Right lobe of liver (tissue), 6 donors: ENCODE measurements around the gene ORC6. TPM values are rescaled to one million over a fixed set of nuclear protein-coding genes. Genes with fewer than 3 reads are reported as not detected.
A peak's percentile ranks its signal among the peaks of the same experiment; 100 is the strongest.

Source experiments
- ATAC-seq, 4 donors: fragments of 200-7000 bp; cut with Tn5 transposase; one replicate each; pipeline ENCODE4 v1.9.1; 2020; ENCODE audit warnings: mild to moderate bottlenecking in 4 of 4, moderate library complexity in 4 of 4
- DNase-seq, 3 donors: peaks; one replicate each; pipeline ENCODE4 v3.0.0-alpha.2; 2020
- H3K27ac ChIP-seq, 3 donors: fragments of 200-600 bp; one replicate each; pipeline ENCODE4 v1.8.0; 2022
- H3K27me3 ChIP-seq, 2 donors: fragments of 200-600 bp; one replicate each; pipeline ENCODE4 v1.8.0; 2022
- H3K36me3 ChIP-seq, 4 donors: fragments of 200-600 bp; sonication (generic) in 1 of 4; one replicate each; pipeline versions ENCODE4 v1.5.1 to v1.8.0; 2017 to 2022; ENCODE audit warnings: control low read depth in 1 of 4
- H3K4me1 ChIP-seq, 4 donors: fragments of 200-600 bp; sonication (generic) in 1 of 4; one replicate each; pipeline versions ENCODE4 v1.5.1 to v1.8.0; 2017 to 2022; ENCODE audit warnings: control low read depth in 1 of 4
- H3K4me3 ChIP-seq, 3 donors: fragments of 200-600 bp; one replicate each; pipeline ENCODE4 v1.8.0; 2022
- H3K9me3 ChIP-seq, 4 donors: fragments of 200-600 bp; sonication (generic) in 1 of 4; one replicate each; pipeline versions ENCODE4 v1.5.1 to v1.8.0; 2017 to 2022; ENCODE audit warnings: control low read depth in 1 of 4
- POLR2A ChIP-seq: fragments of 450-650 bp; IDR thresholded peaks from one replicate; pipeline ENCODE4 v1.6.1; 2017; ENCODE audit warnings: antibody characterized with exemption, mild to moderate bottlenecking
- WGBS: methylation state at CpG from one replicate; pipeline ENCODE4 v1.1.6; 2018; ENCODE audit warnings: low coverage, low lambda C conversion rate; ENCODE audit not compliant: insufficient coverage; ENCODE audit errors: missing lambda C conversion rate; 5-methylcytosine and 5-hydroxymethylcytosine counted together
- intact Hi-C, 2 donors: fragments of 100-400 bp; cut with DNase I; formaldehyde crosslinking; loops; one replicate each; pipeline versions ENCODE4 v1.11.2 to v1.14.1; 2022
- total RNA-seq, 6 experiments: library from RNA; depleted of rRNA in 2 of 6; stranded (reverse); fragments of >200 nt in 2 of 6; fragmentation: NEBNext Ultra II Directional in 3 of 6; extraction: Animal tissue kit (Norgen Biotek cat#: 25700) in 3 of 6; gene quantifications; one replicate each; pipeline versions ENCODE4 v1.1.0 to v1.2.4, GENCODE V29; 2016 to 2023
- TF ChIP-seq, protein P1 (sequence below), 4 donors: fragments of 200-600 bp in 3 of 4; fragments of 450-650 bp in 1 of 4; IDR thresholded peaks; one replicate each; pipeline versions ENCODE4 v1.5.1 to v1.8.0; 2016 to 2022; ENCODE audit warnings: antibody characterized with exemption in 4 of 4, mild to moderate bottlenecking in 2 of 4
- donor health status: DM: no; HTN: yes; CAD: no.
- donor health status: DM: no; HTN: no; CAD: no.
- donor health status: DM: no; HTN: no; CAD: no.
- donor health status: DM: no; HTN: yes; CAD: no.
- donor health status: DM: no; HTN: yes; CAD: no.

ORC6 gene
- total RNA-seq, 6 experiments from 2014 or later: 0.18 to 4.8 (median 0.76) TPM

DNA sequence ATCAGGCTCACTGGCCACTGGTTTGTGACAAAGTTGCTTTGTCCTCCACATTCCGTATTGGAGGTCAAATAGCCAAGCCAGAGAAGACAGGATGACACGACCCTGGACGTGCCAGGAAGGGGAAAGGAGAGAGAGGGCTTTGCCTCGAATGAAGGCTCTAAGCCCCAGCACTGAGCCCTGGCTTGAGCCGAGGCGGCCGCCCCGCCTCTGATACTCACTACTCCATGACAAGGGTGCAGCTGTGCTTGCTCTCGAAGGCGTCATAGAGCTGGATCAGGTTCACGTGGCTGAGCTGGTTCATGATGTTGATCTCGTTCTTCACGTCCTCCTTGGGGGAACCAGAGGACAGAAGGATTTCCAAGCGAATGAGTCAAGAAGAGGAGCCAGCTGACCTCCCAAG, 39.3 kb downstream of the ORC6 start:
- TF ChIP-seq, protein P1, sequence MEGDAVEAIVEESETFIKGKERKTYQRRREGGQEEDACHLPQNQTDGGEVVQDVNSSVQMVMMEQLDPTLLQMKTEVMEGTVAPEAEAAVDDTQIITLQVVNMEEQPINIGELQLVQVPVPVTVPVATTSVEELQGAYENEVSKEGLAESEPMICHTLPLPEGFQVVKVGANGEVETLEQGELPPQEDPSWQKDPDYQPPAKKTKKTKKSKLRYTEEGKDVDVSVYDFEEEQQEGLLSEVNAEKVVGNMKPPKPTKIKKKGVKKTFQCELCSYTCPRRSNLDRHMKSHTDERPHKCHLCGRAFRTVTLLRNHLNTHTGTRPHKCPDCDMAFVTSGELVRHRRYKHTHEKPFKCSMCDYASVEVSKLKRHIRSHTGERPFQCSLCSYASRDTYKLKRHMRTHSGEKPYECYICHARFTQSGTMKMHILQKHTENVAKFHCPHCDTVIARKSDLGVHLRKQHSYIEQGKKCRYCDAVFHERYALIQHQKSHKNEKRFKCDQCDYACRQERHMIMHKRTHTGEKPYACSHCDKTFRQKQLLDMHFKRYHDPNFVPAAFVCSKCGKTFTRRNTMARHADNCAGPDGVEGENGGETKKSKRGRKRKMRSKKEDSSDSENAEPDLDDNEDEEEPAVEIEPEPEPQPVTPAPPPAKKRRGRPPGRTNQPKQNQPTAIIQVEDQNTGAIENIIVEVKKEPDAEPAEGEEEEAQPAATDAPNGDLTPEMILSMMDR (IDR thresholded peaks at IDR 0.05): no peak
- TF ChIP-seq POLR2A: no peak
- H3K27me3 ChIP-seq: no peaks in the 10 kb centered on the region
- peak in 1 of 3 donors; percentile 26 for DNase-seq
- H3K9me3 ChIP-seq: no peaks in the 10 kb centered on the region
- H3K4me1 ChIP-seq: peaks cover 0 to 3% (median 0%) of the 10 kb centered on the region in 4 donors
- no peaks in the 10 kb centered on the region for H3K36me3 ChIP-seq
- H3K4me3 ChIP-seq: no peak overlapping the region
- 83% methylated on average over 7 of the region's 14 CpGs for WGBS
- ATAC-seq: no peak
- no peak overlapping the region for H3K27ac ChIP-seq
- intact Hi-C loops: no loop called here

DNA sequence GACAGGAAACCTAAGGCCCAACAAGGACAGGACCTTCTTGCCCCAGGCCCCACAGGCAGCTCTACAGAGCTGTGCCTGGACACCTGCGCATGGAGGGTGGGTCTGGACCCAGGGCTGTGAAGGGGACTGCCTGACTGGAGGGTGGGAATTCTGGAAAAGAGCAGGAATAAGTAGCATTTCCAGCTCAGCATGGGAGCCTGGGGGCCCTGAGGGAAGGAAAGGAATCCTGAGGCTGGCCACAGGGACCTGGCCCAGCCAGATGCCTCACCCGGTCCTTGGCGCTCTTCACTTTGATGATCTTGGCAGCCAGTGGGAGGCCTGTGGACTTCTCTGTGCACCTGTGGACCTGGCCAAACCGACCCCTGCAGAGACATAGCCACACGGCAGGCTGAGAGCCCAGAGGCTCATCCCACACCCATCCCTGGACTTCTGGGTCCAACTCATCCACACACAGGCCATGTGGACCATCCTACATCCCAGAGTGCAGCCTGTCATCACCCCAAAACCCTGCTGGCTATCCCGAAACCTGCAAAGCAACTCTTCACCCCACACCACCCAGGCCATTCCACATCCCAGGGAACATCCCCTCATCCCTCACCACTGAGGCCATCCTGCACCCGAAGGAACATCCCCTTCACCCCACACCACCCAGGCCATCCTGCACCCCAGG, 40.0 kb downstream of the ORC6 start:
- H3K4me3 ChIP-seq: no peak overlapping the region
- 88% methylated on average over 2 of the region's 7 CpGs for WGBS
- DNase-seq: no peak

DNA sequence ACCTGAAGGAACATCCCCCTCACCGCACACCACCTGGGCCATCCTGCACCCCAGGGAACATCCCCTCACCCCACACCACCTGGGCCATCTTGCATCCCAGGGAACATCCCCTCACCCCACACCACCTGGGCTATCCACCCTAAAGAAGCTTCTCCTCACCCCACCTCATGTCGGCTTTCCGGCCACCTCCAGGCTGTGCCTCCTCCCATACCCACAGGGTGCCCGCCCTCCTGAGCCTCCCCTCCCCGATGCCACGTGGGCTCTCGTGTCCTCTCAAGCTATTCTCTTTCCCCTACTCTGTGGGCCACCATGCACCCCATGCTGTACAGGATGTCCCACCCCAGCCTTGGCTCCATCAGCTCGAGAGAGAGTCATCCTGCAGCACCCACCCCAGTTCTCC, 40.7 kb downstream of the ORC6 start:
- Histone ChIP-seq H3K36me3 (no peaks in the 10 kb centered on the region), H3K4me3 (no peak overlapping the region), H3K27me3 (no peaks in the 10 kb centered on the region), H3K4me1 (no peaks in the 10 kb centered on the region), H3K27ac (no peak overlapping the region), H3K9me3 (no peaks in the 10 kb centered on the region)
- DNase-seq (no peak), ATAC-seq (peak in 1 of 4 donors; percentile 8)
- intact Hi-C loops: no loop called here
- TF ChIP-seq, protein P1 (IDR thresholded peaks at IDR 0.05): no peak
- TF ChIP-seq POLR2A: no peak
- WGBS: 94% methylated on average over 6 of the region's 8 CpGs

More for the DNA sequence above, 40.0 kb downstream of the ORC6 start:
- H3K4me1 ChIP-seq: no peaks in the 10 kb centered on the region
- H3K36me3 ChIP-seq: no peaks in the 10 kb centered on the region
- peak in 1 of 4 donors; percentile 25 for ATAC-seq
- H3K9me3 ChIP-seq: no peaks in the 10 kb centered on the region
- TF ChIP-seq, protein P1 (IDR thresholded peaks at IDR 0.05): no peak
- no peak for TF ChIP-seq POLR2A
- intact Hi-C loops: no loop called here
- no peaks in the 10 kb centered on the region for H3K27me3 ChIP-seq
- no peak overlapping the region for H3K27ac ChIP-seq

DNA sequence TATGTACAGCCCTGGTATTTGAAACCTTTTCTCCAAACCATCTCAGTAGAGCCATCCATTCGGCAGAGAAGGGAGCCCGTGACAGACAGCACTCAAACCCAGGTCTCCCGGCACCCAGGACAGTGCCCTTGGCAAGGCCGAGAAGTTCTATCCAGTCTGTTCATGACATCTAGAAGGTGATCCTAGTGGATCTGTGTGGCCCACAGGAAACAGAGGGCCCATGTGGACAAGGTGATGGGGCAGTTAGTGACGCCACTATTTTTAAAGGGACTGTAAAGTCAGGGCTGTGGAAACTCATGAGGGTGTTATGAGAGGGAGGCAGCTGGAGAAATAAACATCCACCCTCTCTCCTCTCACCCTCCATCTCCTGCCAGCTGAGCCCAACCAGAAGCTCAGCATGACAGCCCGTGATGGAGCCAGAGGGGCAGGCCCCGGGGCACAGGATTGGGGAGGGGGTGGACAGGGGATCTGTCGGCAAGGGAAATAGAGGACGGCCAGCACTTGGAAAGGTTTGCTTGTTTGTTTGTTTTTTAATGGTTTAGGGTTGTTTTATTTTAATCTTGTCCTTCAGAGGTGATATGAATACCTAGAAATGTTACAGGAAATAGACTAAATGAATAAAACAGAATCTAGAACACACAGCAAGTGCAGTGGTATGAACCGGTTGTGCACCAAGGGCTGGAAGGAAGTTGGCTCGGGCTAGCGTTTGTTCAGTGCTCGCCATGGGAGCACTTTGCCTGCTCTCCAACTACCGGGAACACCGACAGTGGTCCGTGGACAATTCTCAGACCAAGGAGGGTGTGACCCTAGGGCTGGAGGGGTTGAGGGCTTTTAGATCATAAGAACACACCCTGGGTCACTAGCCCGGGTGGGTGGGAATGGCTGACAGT, 41.6 kb downstream of the ORC6 start:
- H3K36me3 ChIP-seq: no peaks in the 10 kb centered on the region
- no peak for TF ChIP-seq POLR2A
- TF ChIP-seq, protein P1 (IDR thresholded peaks at IDR 0.05): no peak
- no peak overlapping the region for H3K4me3 ChIP-seq
- intact Hi-C loops: no loop called here
- no peak overlapping the region for H3K27ac ChIP-seq
- no peaks in the 10 kb centered on the region for H3K4me1 ChIP-seq
- H3K9me3 ChIP-seq: no peaks in the 10 kb centered on the region
- DNase-seq (peak in 1 of 3 donors; percentile 31), ATAC-seq (no peak)
- H3K27me3 ChIP-seq: no peaks in the 10 kb centered on the region
- 81% methylated on average over 10 of the region's 17 CpGs for WGBS
